ENCODE results near the gene ARCN1.

The ARCN1 gene

GRCh38 chr11:118619444-118620197 is 47.4 kb downstream of the ARCN1 start:
- in situ Hi-C loops (cut with MboI; ENCODE audit: low sequenced_read_pairs): no loop called here

GRCh38 chr11:118620529-118621070 is 48.4 kb downstream of the ARCN1 start:
- in situ Hi-C loops (cut with MboI; ENCODE audit: low sequenced_read_pairs): no loop called here

GRCh38 chr11:118621071-118621783 is 49.0 kb downstream of the ARCN1 start:
- in situ Hi-C loops (cut with MboI; ENCODE audit: low sequenced_read_pairs): no loop called here

DNA sequence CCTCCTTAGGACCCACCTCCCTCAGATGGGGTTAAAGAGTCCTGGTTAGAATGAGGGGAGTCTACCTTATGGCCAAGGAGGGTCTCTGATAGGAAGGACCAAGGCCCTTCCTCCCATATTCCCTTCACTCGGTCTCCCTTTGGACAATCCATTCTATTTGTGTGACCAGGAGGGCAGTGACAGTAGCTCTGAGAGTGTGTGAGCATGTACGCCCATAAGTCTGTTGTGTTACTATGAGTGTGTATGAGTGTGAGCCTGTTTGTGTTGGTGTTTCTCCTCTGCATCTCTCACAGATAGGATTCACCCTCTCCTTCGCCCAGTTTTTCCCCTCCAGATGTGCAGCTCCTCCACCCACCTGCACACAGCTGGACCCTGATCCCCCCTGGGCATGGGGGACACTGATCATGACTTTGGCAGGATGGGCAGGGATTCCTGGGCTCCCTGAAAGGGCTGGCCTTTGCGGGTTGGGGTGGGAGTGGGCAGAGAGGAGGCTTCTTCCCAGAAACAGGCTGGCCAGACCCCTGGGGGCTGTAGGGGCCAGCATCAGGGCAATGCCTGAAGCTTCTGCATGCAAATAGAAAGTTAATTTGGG is 49.7 kb downstream of the ARCN1 start:
- in situ Hi-C loops (cut with MboI; ENCODE audit: low sequenced_read_pairs): no loop called here

DNA sequence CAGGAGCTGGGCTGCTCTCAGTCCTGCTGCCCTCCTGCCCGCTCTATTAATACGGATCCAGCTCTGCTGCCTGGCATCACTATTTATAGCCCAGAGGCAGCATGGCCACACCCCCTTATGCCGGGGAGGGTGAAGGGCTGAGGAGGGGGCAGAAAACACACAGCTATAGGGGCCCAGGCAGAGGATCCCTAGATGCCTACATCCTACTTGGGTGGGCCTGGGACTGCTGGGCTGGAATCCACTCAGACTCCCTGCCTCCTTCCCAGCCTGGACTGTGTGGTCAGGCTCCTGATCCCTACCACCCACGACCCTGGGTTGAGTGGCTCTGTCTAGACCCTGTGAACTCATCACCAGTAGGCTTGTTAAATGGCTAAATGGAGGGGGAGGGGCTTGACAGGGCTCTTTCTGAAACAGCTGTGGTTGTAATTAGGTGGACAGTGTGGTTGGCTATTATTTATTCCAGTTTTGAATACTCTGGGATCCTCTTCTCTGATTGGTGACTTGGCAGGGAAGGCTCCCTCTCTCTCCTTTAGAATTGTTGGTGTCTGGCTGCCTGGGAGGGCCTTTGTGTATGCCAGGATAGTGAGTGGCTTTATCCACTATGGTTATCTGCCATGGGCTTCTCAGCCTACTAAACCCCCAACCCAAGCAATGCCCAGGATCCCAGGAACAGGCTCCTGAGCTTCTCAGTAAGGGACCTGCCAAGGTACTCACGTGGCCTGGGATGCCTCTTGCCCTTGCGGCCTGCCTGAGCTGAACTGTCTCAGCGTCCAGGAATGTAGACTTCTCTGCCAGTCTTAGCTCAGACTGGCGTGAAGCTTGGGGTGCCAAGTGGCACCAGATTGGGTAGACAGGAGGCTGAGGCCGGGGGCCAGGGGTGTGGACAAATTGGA is 50.4 kb downstream of the ARCN1 start:
- in situ Hi-C loops (cut with MboI; ENCODE audit: low sequenced_read_pairs): no loop called here

DNA sequence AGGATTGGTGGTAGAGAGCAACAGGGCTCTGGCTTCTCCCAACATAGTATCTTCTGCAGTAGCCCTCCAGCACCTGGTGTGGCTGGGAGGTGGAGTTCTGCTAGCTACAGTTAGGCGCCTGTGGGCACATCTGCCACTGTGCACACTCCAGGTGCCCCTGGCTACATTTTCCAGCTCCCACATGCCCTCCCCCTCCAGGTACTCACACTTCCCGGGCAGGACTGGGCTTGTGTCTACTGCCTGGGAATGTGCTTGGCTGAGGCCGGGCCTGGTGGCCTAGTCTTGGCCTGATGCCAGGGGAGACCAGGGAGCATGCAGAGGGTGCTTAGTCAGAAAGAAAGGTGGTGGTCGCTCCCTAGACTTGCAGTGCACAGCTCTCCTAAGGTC is 51.1 kb downstream of the ARCN1 start:
- in situ Hi-C loops (cut with MboI; ENCODE audit: low sequenced_read_pairs): no loop called here

GRCh38 chr11:118625036-118625690 is 53.0 kb downstream of the ARCN1 start:
- in situ Hi-C loops (cut with MboI; ENCODE audit: low sequenced_read_pairs): no loop called here

DNA sequence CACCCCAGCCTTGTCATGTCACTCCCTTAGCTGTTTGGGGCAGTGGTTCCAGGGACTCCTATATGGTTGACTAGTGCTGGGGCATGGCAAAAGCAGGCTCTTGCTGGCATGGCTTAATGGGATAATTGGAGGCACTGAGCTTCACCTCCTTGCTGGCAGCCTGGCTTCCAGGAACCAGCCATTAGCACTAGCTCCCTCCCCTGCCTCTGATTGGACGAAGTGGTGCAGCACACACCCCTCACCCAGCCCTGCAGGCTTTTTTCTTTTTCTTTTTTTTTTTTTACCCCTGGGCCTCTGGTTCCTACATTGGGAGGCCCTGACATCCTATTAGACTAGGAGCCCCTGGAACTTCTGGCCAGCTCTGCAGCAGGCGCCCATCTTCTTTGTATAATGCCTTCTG is 53.8 kb downstream of the ARCN1 start:
- in situ Hi-C loops (cut with MboI; ENCODE audit: low sequenced_read_pairs): no loop called here

DNA sequence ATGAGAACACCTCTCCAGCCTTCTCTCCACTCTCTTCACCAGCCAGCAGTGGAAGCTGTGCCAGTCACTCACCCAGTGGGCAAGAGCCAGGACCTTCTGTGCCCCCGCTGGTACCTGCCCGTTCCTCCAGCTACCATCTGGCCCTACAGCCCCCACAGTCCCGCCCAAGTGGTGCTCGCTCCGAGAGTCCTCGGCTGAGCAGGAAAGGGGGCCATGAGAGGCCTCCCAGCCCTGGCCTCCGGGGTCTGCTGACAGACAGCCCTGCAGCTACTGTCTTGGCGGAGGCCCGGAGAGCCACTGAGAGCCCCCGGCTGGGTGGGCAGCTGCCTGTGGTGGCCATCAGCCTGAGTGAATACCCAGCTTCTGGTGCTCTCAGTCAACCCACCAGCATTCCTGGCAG is 55.4 kb downstream of the ARCN1 start:
- in situ Hi-C loops (cut with MboI; ENCODE audit: low sequenced_read_pairs): no loop called here

GRCh38 chr11:118628031-118628430 is 55.8 kb downstream of the ARCN1 start:
- in situ Hi-C loops (cut with MboI; ENCODE audit: low sequenced_read_pairs): no loop called here

GRCh38 chr11:118628432-118628831 is 56.2 kb downstream of the ARCN1 start:
- in situ Hi-C loops (cut with MboI; ENCODE audit: low sequenced_read_pairs): no loop called here

DNA sequence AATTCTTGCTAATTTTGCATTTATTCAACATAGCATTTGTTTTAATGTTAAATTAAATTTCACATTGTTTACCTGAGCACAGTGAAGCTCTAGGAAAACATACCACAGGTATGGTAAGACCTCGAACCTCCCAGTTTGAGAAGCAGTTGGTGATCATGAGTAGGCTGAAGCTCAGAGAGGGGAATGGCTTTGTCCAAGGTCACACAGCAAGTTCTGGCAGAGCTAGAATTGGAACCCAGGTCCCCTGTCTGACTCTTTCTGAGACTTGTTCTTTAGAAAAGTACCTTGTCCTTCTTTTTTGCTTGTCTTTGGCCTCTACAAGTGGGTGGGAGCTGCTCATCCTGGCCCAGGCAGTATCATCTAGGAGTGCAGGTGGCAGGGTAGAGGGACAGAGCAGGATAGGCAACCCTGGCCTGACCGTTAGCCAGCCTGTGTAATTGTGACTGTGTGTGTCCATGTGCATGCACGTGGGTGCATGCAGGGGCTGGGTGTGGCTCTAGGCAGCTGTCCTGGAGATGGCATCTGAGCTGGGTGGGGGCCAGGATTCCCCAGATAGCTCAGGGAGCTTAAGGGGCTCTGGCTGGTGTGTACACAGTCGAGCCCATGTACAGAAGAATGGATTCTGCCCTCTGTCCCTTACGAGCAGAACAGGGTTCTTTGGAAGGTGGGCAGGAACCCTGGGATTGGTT is 56.8 kb downstream of the ARCN1 start:
- in situ Hi-C loops (cut with MboI; ENCODE audit: low sequenced_read_pairs): no loop called here

DNA sequence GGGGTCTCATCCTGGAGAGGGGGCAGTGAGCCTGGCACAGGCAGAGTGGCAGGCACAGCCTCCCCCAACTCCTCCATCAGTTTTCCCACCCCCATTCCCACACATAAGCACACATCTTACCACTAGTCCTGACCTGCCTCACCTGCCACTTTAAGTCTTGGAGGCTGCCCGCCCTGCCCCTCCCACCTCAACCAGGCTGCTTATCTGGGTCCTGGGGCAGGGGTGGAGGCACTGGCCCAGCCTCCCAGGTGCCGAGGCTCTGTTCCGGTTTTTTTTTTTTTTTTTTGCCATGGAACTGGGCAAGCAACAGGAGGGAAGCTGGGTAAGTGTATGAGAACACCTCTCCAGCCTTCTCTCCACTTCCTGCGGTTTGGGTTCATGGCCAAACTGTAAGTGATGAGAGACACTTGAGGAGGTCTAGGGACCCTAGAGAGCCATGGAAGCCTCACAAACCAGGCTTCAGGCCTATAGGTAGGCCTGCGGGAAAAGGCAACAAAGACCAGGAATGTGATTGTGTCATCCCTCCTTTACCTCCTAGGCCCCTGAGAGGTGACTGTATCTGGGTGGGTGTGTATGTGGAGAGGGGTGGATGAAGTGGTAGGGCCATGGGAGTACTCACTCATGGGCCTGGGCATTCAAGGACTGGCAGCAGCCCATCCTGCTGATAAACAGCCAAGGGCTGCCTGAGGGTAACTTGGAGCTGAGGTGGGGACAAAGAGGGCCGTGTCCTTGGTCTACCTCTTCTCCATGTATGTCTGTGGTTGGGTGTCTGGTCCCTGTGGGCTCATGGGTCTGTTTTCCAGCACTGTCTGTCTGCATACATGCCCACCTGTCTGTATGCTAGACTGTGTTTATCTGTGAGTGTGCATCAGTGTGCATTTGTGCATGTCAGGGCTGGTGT is 57.8 kb downstream of the ARCN1 start:
- in situ Hi-C loops (cut with MboI; ENCODE audit: low sequenced_read_pairs): no loop called here

GRCh38 chr11:118631142-118631909 is 59.1 kb downstream of the ARCN1 start:
- in situ Hi-C loops (cut with MboI; ENCODE audit: low sequenced_read_pairs): no loop called here

- in situ Hi-C loops (cut with MboI; ENCODE audit: low sequenced_read_pairs): no loop called here
Observed at GRCh38 chr11:118632577-118633318, 60.5 kb downstream of the ARCN1 start.

GRCh38 chr11:118633319-118633690 is 61.1 kb downstream of the ARCN1 start:
- in situ Hi-C loops (cut with MboI; ENCODE audit: low sequenced_read_pairs): no loop called here

GRCh38 chr11:118633979-118634378 is 61.8 kb downstream of the ARCN1 start:
- in situ Hi-C loops (cut with MboI; ENCODE audit: low sequenced_read_pairs): no loop called here

All from HL-60/S4 treated with phorbol 12-myristate 13-acetate at 8.2 ng/mL for 4 days and 3 days (cell line).